Inflammatory macrophage treated with lipopolysaccharide for 4 hours (primary cell): ENCODE measurements around the gene KCNQ2.

Experiments used
- DNase-seq: peaks from one replicate; pipeline ENCODE4 v3.0.0-alpha.2; 2020

KCNQ2 gene

DNA sequence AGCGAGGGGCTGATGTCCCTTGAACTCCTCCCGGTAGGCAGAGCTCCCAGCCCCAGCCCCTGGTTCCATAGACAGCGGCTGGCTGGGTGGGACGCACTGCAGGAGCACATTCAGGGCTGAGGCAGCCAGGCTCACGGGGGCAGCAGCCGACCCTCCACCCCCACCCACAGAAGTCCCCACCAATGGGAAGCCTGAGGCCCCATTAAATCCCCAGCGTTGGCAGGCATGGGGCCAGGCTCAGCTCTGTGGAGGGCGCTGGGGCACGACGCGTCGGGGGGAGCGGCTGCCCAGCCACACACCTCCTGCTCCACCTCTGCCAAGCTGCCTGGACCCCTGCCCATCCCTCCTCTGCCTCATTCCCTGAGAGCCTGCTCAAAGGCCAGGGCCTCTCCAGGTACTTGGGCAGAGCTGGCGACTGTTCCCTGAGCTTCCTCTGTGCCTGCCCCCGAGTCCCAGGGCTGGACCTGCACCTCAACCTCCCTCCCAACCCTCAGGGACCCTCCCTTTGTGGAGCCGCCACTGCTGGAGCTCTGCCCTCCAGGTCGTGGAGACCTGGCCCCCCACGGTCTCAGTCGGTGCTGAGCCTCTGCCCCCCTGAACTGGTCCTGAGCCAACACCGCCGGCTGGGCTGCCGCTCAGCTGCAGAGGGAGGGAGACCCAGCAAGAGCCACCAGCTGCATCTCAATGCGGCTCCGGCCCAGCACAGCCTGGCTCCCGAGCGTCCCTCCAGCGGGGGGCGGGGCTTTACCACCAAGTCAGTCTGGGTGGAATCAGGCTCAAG lies 120.5 kb downstream of the KCNQ2 start:
- no peak for DNase-seq

- DNase-seq = no peak
These were observed 121.1 kb downstream of the KCNQ2 start for GRCh38 chr20:63351326-63351700.

DNA sequence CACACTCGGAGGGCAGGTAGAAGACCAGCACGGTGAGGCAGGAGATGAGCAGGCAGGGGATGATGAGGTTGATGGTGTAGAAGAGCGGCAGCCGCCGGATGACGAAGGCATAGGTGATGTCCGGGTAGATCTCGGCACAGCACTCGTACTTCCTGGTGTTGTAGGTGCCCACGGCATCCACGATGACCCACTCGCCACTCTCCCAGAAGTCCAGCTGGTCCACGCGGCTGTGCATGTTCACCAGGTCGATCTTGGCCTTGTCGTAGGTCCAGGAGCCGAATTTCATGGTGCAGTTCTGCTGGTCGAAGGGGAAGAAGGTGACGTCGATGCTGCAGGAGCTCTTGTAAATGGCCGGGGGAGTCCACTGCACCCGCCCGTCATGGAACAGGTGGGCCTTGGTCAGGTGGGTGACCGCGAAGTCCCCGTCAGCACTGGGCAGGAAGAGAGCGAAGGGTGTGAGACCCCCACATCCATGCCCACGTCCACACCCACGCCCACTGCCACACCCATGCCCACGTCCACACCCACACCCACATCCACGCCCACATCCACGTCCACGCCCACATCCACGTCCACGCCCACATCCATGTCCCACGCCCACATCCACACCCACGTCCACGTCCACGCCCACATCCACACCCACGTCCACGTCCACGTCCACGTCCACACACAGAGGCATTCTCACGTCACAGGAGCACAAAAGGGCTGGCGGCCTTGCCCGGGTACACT lies 121.7 kb downstream of the KCNQ2 start:
- DNase-seq = no peak
